Vagina (tissue), 2 donors: ENCODE results near the gene PCNA.

Experiments
- POLR2A ChIP-seq, 2 donors: fragments of 450-650 bp; IDR thresholded peaks; one replicate each; pipeline ENCODE4 v1.6.1; 2017; ENCODE audit warnings: antibody characterized with exemption in 2 of 2, mild to moderate bottlenecking in 2 of 2, moderate library complexity in 2 of 2
- POLR2AphosphoS5 ChIP-seq, 2 donors: sonication (generic); formaldehyde crosslinking; IDR thresholded peaks; one replicate each; pipeline ENCODE4 v1.9.0; 2017; ENCODE audit warnings: antibody characterized with exemption in 2 of 2, mild to moderate bottlenecking in 2 of 2, low read depth in 1 of 2; ENCODE audit not compliant: insufficient read depth in 1 of 2
- TF ChIP-seq, protein P1 (sequence below), 3 experiments: fragments of 450-650 bp in 2 of 3; fragments of 200-600 bp in 1 of 3; sonication (generic) in 1 of 3; IDR thresholded peaks; one replicate each; pipeline ENCODE4 v1.5.1; 2017 to 2019; ENCODE audit warnings: antibody characterized with exemption in 3 of 3, mild to moderate bottlenecking in 2 of 3, moderate library complexity in 2 of 3

DNA sequence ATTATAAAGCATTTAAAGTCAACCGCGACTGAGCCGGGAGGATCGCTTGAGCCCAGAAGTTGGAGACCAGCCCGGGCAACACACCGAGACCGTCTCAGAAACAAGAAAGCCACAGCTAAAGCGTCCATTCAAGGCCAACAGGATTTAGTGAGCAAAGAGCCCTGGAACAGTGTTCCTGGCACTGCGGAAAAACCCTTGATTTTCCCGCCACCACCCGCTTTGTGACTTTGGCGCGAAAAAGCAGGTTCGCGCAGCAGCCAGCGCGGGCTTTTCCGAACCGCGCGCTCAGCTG lies 669 bp downstream of the PCNA start:
- TF ChIP-seq, protein P1, sequence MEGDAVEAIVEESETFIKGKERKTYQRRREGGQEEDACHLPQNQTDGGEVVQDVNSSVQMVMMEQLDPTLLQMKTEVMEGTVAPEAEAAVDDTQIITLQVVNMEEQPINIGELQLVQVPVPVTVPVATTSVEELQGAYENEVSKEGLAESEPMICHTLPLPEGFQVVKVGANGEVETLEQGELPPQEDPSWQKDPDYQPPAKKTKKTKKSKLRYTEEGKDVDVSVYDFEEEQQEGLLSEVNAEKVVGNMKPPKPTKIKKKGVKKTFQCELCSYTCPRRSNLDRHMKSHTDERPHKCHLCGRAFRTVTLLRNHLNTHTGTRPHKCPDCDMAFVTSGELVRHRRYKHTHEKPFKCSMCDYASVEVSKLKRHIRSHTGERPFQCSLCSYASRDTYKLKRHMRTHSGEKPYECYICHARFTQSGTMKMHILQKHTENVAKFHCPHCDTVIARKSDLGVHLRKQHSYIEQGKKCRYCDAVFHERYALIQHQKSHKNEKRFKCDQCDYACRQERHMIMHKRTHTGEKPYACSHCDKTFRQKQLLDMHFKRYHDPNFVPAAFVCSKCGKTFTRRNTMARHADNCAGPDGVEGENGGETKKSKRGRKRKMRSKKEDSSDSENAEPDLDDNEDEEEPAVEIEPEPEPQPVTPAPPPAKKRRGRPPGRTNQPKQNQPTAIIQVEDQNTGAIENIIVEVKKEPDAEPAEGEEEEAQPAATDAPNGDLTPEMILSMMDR (IDR thresholded peaks at IDR 0.05), result no peak
- TF ChIP-seq POLR2A (IDR thresholded peaks at IDR 0.05), result no peak
- TF ChIP-seq POLR2AphosphoS5 (IDR thresholded peaks at IDR 0.05; ENCODE audit: insufficient read depth in 1 of 2, low read depth in 1 of 2), result no peak
